OCI-LY3 (cell line): ENCODE measurements around the gene GPATCH1.

Experiments
- CTCF ChIP-seq: fragments of 200-600, 300-600 bp; sonication (generic); IDR thresholded peaks from 2 replicates; pipeline ENCODE4 v1.5.1; 2014; ENCODE audit warnings: antibody characterized with exemption, low read length, low read depth
- EZH2phosphoT487 ChIP-seq: fragments of 200-600 bp; shearing (Covaris generic); IDR thresholded peaks from 2 replicates; pipeline ENCODE4 v1.6.1; 2018; ENCODE audit warnings: antibody characterized with exemption, mixed run types, low read depth

- TF ChIP-seq CTCF (no peak), EZH2phosphoT487 (no peak)
Observed at GRCh38 chr19:33130433-33130832, 49.5 kb downstream of the GPATCH1 start.
